Retinal pigment epithelial cell (primary cell): Measurements from ENCODE around the gene SMG9.
"Not testable (repeated sequence)": the region's sequence is repeated elsewhere in the genome, so short reads cannot be mapped to it uniquely, and the experiment has no call there.

Source experiments
- DNase-seq: peaks from one replicate; pipeline ENCODE4 v3.0.0-alpha.2; 2010; ENCODE audit warnings: low read depth
- H3K4me3 ChIP-seq: 2 replicates; pipeline ENCODE4 v1.5.1; 2011; ENCODE audit warnings: mild to moderate bottlenecking, low read length, control low read depth, moderate library complexity
- TF ChIP-seq, protein P1 (sequence below): conservative IDR thresholded peaks from 2 replicates; pipeline ENCODE4 v1.5.1; 2011; ENCODE audit warnings: low read depth, low read length, control low read depth, inconsistent platforms

Gene SMG9

DNA sequence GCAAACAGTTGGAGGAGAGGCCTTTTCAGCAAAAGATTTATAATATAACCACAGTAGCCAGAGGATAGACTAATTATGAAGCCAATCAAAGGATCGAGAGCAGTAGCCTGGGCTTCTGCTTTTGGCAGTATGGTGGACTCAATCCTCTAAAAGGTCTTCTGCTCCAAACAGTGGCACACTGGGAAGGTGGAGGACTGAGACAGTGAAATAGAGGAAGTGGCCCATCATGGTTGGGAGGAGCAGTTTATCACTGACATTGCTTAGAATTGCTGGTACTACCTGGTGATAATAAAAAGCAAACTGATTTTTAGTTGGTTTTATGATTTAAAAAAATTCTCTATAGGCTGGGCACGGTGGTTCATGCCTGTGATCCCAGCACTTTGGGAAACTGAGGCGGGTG, 63.9 kb downstream of the SMG9 start:
- H3K4me3 ChIP-seq = no peak overlapping the region
- TF ChIP-seq, protein P1, sequence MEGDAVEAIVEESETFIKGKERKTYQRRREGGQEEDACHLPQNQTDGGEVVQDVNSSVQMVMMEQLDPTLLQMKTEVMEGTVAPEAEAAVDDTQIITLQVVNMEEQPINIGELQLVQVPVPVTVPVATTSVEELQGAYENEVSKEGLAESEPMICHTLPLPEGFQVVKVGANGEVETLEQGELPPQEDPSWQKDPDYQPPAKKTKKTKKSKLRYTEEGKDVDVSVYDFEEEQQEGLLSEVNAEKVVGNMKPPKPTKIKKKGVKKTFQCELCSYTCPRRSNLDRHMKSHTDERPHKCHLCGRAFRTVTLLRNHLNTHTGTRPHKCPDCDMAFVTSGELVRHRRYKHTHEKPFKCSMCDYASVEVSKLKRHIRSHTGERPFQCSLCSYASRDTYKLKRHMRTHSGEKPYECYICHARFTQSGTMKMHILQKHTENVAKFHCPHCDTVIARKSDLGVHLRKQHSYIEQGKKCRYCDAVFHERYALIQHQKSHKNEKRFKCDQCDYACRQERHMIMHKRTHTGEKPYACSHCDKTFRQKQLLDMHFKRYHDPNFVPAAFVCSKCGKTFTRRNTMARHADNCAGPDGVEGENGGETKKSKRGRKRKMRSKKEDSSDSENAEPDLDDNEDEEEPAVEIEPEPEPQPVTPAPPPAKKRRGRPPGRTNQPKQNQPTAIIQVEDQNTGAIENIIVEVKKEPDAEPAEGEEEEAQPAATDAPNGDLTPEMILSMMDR = no peak
- no peak for DNase-seq

DNA sequence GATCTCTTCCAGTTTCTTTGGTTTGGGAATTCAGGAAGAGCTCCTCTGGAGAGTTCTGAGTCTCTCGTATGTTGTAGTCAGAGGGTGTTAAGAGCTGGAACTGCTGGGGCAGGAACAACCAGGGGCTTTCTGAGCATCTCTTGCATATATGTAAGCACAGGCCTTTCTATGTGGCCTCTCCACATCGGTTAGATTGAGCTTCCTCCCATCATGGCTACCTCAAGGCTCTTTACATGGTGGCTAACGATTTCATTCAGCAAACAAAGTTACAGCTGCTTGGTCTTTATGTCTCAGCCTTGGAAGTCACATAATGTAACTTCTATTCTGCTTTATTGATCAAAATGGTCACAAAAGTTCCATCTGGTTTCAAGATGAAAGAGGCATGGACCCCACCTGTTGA, 64.3 kb downstream of the SMG9 start:
- no peak for DNase-seq
- TF ChIP-seq, protein P1 = no peak
- H3K4me3 ChIP-seq = no peak overlapping the region

DNA sequence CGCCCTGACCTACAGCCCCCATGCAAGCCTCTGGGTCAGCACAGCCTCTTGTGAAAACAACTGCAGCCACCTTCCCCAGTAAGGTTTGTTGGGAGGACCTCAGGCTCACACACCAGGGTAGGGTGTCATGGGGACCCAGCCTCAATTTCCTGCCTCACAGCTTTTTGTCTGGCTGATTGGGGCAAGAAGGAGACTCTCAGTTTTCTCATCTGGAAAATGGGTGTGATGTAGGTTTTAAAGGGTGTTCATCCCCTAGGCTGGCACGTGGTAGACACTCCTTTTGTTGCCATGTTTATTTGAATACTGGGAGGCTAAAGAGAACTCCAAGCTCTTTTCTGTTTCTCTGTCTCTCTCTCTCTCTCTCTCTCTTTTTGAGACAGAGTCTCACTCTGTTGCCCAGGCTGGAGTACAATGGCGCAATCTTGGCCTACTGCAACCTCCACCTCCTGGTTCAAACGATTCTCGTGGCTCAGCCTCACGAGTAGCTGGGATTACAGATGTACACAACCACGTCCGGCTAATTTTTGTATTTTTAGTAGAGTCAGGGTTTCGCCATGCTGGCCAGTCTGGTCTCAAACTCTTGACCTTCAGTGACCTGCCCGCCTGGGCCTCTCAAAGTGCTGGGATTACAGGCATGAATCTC, 66.6 kb downstream of the SMG9 start:
- no peak overlapping the region for H3K4me3 ChIP-seq
- TF ChIP-seq, protein P1 = no peak
- DNase-seq = no peak

DNA sequence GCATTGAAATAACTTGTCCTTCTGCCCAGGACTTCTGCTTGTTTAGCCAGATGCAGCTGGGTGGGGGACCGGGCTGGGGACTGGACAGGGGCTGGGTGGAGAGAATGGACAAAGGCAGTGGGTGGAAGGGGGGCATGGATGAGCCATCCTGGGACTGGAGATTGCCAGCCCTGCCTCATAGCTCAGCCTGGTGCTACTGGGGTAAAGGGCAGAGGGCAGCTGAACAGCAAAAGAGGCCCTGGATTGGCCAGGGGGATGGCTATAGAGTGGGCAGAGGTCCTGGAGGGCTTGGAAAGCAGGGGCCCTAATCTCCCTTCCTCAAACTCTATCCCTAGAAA, 67.1 kb downstream of the SMG9 start:
- TF ChIP-seq, protein P1 = no peak
- no peak for DNase-seq
- H3K4me3 ChIP-seq = no peak overlapping the region

DNA sequence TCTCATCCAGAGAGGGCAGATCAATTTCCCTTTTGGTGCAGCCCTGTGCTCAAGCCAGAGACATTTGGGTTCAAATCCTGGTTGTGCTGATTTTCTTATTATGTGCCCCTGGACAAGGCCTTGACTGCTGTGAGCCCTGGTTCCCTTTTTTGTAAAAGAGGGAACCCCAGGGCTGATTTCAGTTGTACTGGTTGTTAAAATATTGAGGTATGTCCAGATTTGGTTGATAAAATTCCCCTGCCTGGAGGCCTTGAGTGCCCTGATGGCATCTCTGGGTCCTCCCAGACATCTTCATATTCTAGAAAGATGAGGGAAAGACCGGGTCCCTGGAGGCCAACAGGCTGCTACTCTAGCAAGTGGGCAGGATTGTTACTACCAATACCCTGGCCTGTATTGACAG, 70.4 kb downstream of the SMG9 start:
- DNase-seq = no peak
- TF ChIP-seq, protein P1 = no peak
- no peak overlapping the region for H3K4me3 ChIP-seq

DNA sequence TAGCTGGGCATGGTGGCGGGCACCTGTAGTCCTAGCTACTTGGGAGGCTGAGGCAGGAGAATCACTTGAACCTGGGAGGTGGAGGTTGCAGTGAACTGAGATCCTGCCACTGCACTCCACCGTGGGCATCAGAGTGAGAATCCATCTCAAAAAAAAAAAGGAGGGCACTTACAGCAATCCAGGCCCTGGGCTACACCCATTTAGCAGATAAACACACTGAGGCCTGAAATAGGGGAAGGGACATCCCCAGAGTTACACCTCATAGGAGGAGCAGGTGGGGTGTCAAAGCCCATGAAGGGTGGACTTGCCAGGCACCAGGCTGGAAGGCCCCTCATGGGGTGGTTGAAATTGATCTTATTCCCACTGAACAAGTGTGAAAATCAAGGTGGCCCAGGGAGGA, 70.9 kb downstream of the SMG9 start:
- no peak for DNase-seq
- TF ChIP-seq, protein P1 = no peak
- H3K4me3 ChIP-seq = no peak overlapping the region

DNA sequence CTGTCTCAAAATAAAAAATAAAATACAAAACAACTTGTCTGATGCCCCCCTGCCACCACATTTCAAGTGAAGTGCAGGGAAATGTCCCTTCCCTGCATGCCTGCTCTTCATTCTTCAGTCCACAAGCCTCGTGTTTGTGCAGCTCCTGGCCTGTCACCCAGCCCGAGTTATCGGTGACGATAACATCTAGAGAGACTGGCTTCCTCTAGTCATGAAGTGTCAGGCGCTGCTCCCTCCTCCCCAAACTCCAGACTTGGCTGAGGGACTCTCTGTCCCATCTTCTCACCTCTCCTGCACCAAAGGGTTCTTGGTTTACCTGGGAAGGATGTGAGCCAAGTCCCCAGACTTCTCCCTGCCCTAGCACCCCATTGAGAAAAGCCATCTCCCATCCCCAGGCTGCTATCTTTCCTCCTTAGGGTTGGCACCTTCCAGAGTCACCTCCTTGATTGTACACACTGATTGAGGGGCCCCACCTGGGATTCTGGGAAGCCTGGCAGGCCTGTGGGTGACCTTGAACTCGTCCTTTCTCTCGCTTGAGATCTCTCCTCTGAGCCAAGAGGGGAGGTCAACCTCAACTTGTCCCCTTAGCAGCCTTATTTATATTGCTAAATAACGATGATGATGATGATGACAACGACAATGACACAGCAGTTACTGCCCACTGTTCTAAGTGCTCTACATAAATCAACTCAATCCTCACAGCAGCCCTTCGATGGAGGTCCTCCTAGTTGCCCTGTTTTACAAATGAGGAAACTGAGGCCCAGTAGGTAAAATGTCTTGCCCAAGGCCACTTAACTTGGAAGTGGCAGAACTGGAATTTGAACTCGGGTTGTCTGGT, 71.7 kb downstream of the SMG9 start:
- H3K4me3 ChIP-seq = no peak overlapping the region
- no peak for DNase-seq
- TF ChIP-seq, protein P1 = no peak

DNA sequence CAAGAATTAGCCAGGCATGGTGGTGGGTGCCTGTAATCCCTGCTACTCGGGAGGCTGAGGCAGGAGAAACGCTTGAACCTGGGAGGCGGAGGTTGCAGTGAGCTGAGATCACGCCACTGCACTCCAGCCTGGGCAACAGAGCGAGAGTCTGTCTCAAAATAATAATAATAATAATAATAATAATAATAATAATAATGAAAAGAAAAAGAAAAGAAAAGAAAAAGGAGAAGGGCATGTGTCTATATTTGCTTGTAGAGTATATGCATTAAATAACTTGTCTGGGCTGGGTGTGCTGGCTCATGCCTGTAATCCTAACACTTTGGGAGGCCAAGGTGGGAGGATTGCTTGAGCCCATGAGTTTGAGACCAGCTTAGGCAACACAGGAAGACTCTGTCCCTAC, 72.5 kb downstream of the SMG9 start:
- DNase-seq, H3K4me3 ChIP-seq: not testable (repeated sequence)
